ENCODE measurements around the gene TMIGD1.

Gene TMIGD1

DNA sequence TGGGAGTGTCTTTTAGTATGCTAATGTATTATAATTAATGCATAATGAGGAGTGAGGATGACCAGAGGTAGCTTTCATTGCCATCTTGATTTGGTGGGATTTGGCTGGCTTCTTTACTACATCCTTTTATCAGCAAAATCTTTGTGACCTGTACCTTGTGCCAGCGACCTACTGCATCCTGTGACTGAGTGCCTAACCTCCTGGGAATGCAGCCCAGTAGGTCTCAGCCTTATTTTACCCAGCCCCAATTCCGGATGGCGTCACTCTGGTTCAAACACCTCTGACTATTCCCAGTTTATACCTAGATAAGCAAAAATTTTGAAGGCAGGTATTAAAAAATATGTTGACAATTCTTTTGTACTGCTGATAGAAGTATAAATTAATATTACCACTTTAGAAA lies 31.6 kb downstream of the TMIGD1 start:
- no peak for DNase-seq (ENCODE audit: extremely low read depth, low read depth)
- TF ChIP-seq, protein P1, sequence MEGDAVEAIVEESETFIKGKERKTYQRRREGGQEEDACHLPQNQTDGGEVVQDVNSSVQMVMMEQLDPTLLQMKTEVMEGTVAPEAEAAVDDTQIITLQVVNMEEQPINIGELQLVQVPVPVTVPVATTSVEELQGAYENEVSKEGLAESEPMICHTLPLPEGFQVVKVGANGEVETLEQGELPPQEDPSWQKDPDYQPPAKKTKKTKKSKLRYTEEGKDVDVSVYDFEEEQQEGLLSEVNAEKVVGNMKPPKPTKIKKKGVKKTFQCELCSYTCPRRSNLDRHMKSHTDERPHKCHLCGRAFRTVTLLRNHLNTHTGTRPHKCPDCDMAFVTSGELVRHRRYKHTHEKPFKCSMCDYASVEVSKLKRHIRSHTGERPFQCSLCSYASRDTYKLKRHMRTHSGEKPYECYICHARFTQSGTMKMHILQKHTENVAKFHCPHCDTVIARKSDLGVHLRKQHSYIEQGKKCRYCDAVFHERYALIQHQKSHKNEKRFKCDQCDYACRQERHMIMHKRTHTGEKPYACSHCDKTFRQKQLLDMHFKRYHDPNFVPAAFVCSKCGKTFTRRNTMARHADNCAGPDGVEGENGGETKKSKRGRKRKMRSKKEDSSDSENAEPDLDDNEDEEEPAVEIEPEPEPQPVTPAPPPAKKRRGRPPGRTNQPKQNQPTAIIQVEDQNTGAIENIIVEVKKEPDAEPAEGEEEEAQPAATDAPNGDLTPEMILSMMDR (IDR thresholded peaks at IDR 0.05; ENCODE audit: low read depth, low read length): no peak

DNA sequence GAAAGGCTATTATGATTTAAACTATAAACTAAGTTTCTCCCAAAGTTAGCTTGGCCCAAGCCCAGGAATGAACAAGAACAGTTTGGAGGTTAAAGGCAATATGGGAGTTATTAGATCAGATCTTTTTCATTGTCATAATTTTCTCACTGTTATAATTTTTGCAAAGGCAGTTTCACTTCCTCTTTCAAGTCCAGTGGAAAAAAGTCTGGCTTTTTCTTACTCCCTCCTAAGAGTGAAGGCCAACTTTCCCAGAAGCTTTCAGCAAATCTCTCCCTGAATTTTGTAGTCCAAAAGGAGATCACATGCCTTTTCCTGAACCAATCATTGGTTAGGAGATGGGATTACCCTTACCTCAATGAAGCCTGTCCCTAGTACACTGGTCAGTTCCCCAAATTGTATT lies 33.0 kb downstream of the TMIGD1 start:
- TF ChIP-seq, protein P1 (IDR thresholded peaks at IDR 0.05; ENCODE audit: low read depth, low read length): no peak
- no peak for DNase-seq (ENCODE audit: extremely low read depth, low read depth)

DNA sequence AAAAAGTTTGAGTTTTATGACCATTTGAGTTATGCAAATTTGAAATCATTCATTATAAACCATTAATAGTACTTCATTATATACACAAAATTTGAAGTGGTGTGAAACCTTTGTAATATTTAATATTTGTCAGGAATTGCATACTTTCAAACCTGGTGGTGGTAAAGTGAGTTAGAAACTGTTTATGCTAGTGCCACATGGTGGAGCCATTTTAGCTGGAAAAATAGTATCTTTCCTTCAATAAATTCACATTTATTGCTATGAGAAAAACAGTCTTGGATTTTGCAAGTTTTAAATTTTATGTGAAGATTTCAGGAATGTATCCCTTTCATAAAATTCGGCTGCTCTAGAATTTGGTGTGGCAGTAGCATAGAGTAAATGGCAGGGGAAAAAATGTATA lies 34.9 kb downstream of the TMIGD1 start:
- TF ChIP-seq, protein P1 (IDR thresholded peaks at IDR 0.05; ENCODE audit: low read depth, low read length): peak; percentile 16
- DNase-seq (ENCODE audit: extremely low read depth, low read depth): no peak

DNA sequence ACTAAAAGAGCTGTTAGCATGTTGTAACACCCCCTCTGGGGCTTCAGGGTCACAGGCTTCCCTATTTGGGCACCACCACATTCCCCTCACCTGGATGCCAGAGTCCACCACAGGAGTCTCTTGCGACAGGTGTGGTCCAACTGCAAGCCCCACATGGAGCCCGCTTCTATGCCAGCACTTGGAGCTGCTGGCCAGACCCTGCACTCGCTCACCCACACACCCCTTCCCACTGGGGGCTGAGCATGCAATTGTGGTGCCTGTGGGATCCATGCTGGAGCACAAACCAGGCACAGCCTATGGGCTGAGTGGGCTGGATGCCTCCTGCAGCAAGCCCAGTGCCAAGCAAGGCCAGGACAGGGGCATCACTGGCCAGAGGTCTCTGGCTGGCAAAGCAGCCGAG lies 36.1 kb downstream of the TMIGD1 start:
- TF ChIP-seq, protein P1 (IDR thresholded peaks at IDR 0.05; ENCODE audit: low read depth, low read length): no peak
- DNase-seq (ENCODE audit: extremely low read depth, low read depth): no peak

DNA sequence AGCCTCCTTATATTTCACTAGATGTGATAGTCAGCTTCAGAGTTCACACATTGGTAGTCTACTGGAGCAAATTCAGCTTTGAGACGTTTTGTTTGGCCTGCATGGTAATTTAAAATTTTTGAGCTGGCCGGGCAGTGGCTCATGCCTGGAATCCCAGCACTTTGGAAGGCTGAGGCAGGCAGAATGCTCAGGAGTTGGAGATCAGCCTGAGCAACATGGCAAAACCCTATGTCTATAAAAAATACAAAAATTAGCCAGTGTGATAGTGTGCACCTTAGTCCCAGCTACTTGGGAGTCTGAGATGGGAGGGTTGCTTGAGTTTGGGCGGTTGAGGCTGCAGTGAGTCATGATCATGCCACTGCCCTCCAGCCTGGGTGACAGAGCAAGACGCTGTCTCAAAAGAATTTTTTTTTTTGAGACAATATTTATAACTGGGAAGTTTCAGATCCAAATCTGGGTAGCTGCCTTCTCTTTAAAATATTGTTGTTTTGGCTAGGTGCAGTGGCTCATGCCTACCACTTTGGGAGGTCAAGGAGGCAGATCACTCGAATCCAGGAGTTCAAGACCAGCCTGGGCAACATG lies 37.3 kb downstream of the TMIGD1 start:
- TF ChIP-seq, protein P1 (IDR thresholded peaks at IDR 0.05; ENCODE audit: low read depth, low read length): no peak
- DNase-seq (ENCODE audit: extremely low read depth, low read depth): no peak

DNA sequence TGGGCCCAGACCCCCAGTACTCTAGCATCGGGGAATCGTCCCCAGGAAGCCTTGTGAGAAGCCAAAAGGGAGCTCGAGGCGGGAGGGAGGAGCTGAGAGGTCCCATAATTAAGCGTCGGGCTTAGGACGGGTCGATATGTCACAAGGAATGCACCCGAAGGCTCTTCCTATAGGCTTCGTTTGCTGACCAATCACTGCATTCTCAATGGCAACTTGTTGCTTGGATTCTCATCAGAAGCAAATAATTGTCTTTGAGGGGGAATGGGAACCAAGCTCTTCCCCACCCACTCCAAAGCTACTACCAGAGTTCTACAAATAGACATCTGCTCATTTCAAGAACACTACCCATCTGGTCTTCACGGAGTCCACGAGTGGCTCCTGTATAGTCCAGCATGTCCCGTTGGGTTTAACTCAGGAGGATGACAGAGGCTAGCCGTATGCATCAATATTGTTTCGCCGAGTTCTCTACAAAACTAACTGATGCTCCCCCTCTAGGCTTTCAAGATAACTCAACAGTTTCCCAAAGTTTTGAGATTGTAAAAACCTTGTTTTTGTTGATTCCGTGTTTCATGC lies 41.5 kb downstream of the TMIGD1 start:
- no peak for DNase-seq (ENCODE audit: extremely low read depth, low read depth)
- TF ChIP-seq, protein P1 (IDR thresholded peaks at IDR 0.05; ENCODE audit: low read depth, low read length): no peak

DNA sequence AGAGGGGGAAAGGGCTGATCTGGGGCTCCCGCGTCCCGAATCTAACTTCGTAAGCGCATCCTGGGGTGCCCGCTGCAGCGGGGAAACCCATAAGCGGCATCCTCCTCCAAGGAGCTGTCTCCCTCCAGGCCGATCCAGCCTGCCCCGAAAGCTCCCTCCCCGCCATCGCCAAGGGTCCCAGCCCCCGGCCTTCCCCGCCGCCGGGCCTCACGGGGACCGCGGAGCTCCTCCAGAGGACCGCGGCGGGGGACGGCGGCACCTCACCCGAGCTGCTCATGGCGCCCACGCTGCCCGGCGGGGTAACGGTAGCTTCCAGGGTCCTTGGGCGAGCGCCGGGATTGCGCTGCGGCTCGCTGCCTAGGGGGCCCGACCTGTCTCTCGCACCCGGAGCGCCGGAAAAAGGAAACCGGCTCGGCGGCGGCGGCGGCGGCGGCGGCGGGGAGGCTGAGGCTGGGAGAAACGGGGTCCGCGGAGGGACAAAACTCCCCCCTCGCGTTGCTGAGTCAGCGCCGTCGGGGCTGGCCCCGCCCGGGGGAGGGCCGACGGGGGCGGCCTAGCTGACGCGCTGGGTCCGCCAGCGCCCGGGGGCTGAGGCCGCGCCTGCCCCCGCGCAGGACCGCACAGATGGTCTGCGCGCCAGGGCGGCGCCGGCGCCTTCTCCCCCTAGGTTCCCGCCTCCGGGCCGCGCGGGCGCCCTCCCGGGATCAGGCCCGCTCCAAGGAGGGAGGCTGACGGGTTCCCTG lies 42.1 kb downstream of the TMIGD1 start, which contains the start of gene BLMH:
Gene BLMH, minus strand, starts transcription at position 402 of the 743 bp plus-strand sequence. Its CDS starts 125 bp downstream, at position 277.
- DNase-seq (ENCODE audit: extremely low read depth, low read depth): peak; percentile 44
- TF ChIP-seq, protein P1 (IDR thresholded peaks at IDR 0.05; ENCODE audit: low read depth, low read length): no peak

All from AG09319 (cell line).